ENCODE data around the gene TEC. TPM values are rescaled to one million over a fixed set of nuclear protein-coding genes. Genes with fewer than 3 reads are reported as not detected.

TEC gene
- total and polyA plus RNA-seq, 10 donors, result 1.9 to 15.3 (median 7.2) TPM

DNA sequence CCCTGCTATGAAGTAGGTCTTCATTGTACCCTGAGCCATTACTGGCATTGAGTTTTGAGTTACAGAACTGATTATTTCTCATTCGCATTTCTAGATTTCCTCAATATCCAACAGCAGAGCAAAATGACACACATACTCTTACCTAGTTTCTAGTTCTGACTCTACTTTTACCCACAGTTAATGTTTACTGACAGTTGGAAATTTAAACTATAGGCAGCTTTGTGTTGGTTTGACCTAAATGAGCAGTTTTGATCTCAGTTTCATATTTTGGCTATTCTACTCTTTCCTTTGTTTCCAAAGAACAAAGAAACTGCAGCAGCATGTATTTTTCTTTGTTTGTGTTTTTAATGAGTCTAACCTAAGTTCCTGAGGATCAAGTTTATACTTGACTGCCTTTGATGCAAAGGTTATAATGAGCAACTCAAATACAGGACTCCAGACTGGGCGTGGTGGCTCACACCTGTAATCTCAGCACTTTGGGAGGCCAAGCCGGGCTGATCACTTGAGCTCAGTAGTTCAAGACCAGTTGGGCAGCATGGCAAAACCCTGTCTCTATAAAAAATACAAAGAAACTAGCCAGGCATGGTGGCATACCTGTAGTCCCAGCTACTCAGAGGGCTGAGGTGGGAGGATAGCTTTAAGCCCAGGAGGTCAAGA, 166.0 kb downstream of the TEC start:
- intact Hi-C loops (cut with DNase I; ENCODE audit: low total_unique reads), result no loop called here
- H3K9me3 ChIP-seq, result no peaks in the 10 kb centered on the region
- DNase-seq, result no peak
- no peaks in the 10 kb centered on the region for H3K4me1 ChIP-seq
- no peaks in the 10 kb centered on the region for H3K27me3 ChIP-seq (replicated peaks in 1 of 7)
- WGBS, 5 donors, result 71 to 93% (median 85%) methylated on average over 3 of the region's 3 CpGs
- H3K36me3 ChIP-seq, result peaks cover 0 to 10% (median 0%) of the 10 kb centered on the region in 6 donors
- TF ChIP-seq POLR2A (IDR thresholded peaks at IDR 0.05) (no peak), POLR2AphosphoS5 (IDR thresholded peaks at IDR 0.05) (no peak)
- TF ChIP-seq, protein P1, sequence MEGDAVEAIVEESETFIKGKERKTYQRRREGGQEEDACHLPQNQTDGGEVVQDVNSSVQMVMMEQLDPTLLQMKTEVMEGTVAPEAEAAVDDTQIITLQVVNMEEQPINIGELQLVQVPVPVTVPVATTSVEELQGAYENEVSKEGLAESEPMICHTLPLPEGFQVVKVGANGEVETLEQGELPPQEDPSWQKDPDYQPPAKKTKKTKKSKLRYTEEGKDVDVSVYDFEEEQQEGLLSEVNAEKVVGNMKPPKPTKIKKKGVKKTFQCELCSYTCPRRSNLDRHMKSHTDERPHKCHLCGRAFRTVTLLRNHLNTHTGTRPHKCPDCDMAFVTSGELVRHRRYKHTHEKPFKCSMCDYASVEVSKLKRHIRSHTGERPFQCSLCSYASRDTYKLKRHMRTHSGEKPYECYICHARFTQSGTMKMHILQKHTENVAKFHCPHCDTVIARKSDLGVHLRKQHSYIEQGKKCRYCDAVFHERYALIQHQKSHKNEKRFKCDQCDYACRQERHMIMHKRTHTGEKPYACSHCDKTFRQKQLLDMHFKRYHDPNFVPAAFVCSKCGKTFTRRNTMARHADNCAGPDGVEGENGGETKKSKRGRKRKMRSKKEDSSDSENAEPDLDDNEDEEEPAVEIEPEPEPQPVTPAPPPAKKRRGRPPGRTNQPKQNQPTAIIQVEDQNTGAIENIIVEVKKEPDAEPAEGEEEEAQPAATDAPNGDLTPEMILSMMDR (IDR thresholded peaks at IDR 0.05 in 8 of 11, conservative IDR thresholded peaks at IDR 0.05 in 3 of 11), result no peak
- no peak overlapping the region for H3K4me3 ChIP-seq
- no peak overlapping the region for H3K27ac ChIP-seq

DNA sequence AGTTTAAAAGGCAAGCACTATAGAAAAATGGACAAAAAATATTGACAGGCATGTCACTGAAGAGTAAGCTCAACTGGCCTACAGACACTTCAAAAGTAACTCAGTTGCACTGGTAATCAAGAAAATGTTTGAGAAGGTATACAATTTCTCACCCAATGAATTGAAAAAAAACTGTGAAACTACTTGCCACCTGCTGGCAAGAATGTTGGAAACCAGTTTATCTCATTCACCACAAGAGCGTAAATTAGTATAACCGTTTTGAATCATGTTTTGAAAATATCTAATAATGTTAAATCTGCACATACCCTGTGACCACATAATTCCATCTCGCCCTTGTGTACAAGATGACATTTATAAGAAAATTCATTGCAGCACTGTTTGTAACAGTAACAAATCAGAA, 167.3 kb downstream of the TEC start:
- DNase-seq, result no peak
- intact Hi-C loops (cut with DNase I; ENCODE audit: low total_unique reads), result no loop called here
- no peaks in the 10 kb centered on the region for H3K27me3 ChIP-seq (replicated peaks in 1 of 7)
- no peaks in the 10 kb centered on the region for H3K4me1 ChIP-seq
- peaks cover 0 to 10% (median 0%) of the 10 kb centered on the region in 6 donors for H3K36me3 ChIP-seq
- no peak overlapping the region for H3K27ac ChIP-seq
- H3K9me3 ChIP-seq, result no peaks in the 10 kb centered on the region
- TF ChIP-seq POLR2A (IDR thresholded peaks at IDR 0.05) (no peak), POLR2AphosphoS5 (IDR thresholded peaks at IDR 0.05) (no peak)
- TF ChIP-seq, protein P1 (IDR thresholded peaks at IDR 0.05 in 8 of 11, conservative IDR thresholded peaks at IDR 0.05 in 3 of 11), result no peak
- no peak overlapping the region for H3K4me3 ChIP-seq
- WGBS, 5 donors, result 76 to 86% (median 83%) methylated on average over 3 of the region's 3 CpGs

DNA sequence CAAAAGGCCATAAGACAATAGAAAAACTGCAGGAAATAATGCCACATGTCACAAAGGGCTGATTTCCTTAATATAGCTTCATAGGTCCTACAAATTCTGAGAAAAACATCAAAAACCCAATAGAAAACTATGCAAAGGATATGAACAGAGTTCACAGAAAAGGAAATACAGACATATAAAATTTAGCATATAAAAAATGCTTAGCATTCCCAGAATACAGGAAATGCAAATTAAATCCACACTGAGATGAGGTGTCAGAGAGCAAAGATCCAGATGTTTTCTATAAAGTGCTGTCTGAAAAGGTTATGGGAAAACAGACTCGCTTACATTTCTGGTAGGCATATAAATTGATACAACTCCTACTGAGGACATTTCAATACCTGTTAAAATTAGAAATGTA, 169.4 kb downstream of the TEC start:
- no peak for DNase-seq
- Histone ChIP-seq H3K4me3 (no peak overlapping the region), H3K27ac (no peak overlapping the region), H3K9me3 (no peaks in the 10 kb centered on the region), H3K27me3 (replicated peaks in 1 of 7) (no peaks in the 10 kb centered on the region), H3K36me3 (peaks cover 0 to 10% (median 0%) of the 10 kb centered on the region in 6 donors), H3K4me1 (no peaks in the 10 kb centered on the region)
- 76 to 91% (median 82%) methylated on average over 1 of the region's 1 CpG for WGBS, 5 donors
- intact Hi-C loops (cut with DNase I; ENCODE audit: low total_unique reads), result no loop called here
- TF ChIP-seq POLR2AphosphoS5 (IDR thresholded peaks at IDR 0.05), result no peak
- TF ChIP-seq, protein P1 (IDR thresholded peaks at IDR 0.05 in 8 of 11, conservative IDR thresholded peaks at IDR 0.05 in 3 of 11), result no peak
- TF ChIP-seq POLR2A (IDR thresholded peaks at IDR 0.05), result no peak

DNA sequence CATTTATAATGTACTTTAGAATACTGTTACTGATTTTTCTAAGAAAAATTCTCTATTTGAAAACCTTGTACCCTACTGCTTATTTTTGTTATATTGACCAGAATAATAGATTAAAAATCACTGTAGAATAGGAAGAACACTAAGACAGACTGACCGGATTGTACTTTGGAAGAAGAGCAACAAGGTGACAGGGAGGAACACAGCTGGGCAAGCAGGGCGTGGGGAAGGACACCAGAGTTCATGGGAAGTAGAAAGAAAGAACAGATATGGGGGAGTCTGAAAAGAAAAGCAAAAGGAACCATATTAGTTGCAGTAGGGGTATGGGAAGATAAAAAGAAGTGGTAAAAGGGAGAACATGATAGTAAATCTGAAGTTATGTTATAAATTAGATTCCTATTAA, 174.2 kb downstream of the TEC start:
- Histone ChIP-seq H3K36me3 (peaks cover 0 to 30% (median 0%) of the 10 kb centered on the region in 6 donors), H3K4me1 (no peaks in the 10 kb centered on the region), H3K9me3 (no peaks in the 10 kb centered on the region), H3K4me3 (no peak overlapping the region), H3K27me3 (replicated peaks in 1 of 7) (no peaks in the 10 kb centered on the region), H3K27ac (no peak overlapping the region)
- TF ChIP-seq, protein P1 (IDR thresholded peaks at IDR 0.05 in 8 of 11, conservative IDR thresholded peaks at IDR 0.05 in 3 of 11), result no peak
- TF ChIP-seq POLR2A (IDR thresholded peaks at IDR 0.05), result no peak
- TF ChIP-seq POLR2AphosphoS5 (IDR thresholded peaks at IDR 0.05), result no peak
- DNase-seq, result no peak
- WGBS, 5 donors, result 76 to 88% (median 81%) methylated on average over 2 of the region's 2 CpGs
- intact Hi-C loops (cut with DNase I; ENCODE audit: low total_unique reads), result no loop called here

Measured in spleen (tissue), 11 donors.